Measurements from ENCODE around the gene CRYBA2. TPM values are rescaled to one million over a fixed set of nuclear protein-coding genes. Genes with fewer than 3 reads are reported as not detected.

The CRYBA2 gene
- total RNA-seq, 1 experiment from 2014 or later, result 0.59 TPM

DNA sequence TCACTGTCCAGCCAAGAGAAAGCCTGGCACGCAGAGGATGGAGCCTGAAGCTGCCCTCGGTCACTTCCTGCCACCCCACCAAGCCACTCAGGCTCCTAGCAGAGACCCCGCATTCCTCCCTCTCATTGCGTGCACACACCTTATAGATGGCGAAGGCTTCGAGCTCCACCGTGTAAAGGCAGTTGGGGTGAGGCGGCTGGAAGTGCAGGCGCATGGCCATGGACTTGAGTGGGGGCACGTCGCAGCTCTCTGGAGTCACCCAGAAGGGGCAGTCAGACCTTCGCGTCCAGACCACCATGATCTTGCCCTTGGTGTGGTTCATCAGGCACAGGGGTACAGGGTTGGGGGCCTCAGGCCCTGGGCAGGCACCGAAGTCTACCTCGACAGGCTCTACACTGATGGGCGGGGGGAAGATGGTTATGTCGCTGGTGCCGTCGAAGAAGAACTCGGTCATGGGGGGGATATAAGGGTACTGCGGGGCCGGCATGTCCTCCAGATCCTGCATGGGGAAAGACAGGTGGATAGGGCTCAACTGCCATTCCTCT lies 34.4 kb upstream of the CRYBA2 start:
- Histone ChIP-seq H3K27me3 (replicated peaks; ENCODE audit: control insufficient read depth, insufficient read depth, low read length) (no peaks in the 10 kb centered on the region), H3K36me3 (ENCODE audit: control insufficient read depth, insufficient read depth, low read length) (no peaks in the 10 kb centered on the region), H3K9me3 (no peaks in the 10 kb centered on the region), H3K4me1 (peaks cover 3% of the 10 kb centered on the region; the same call in 1 of the 2 replicates), H3K4me3 (ENCODE audit: low read depth, low read length) (no peak overlapping the region)
- H3K4me1 Mint-ChIP-seq (ENCODE audit: low read depth, unreplicated experiment), result peaks cover 11% of the 10 kb centered on the region
- TF ChIP-seq CTCF (IDR thresholded peaks at IDR 0.05; ENCODE audit: insufficient read depth in 1 of 2, low read depth in 1 of 2, low read length in 1 of 2, severe bottlenecking in 1 of 2, unreplicated experiment in 1 of 2), result no peak
- no TSS peak for BruUV-seq (replicated peaks)
- CTCF ChIA-PET, result interaction anchor here (0.7 to 2.6 kb wide), 5 partner anchors 10 to 127 kb away, joined by 3 to 9 read pairs (median 4); no protein-coding TSS in a partner anchor
- DNase-seq, result no peak
- intact Hi-C loops (cut with micrococcal nuclease; ENCODE audit: unreplicated experiment), result loop anchor here (5.0 kb wide), 1 partner anchor 45 kb away; no protein-coding TSS in a partner anchor
- H3K9me3 Mint-ChIP-seq (ENCODE audit: unreplicated experiment), result no peaks in the 10 kb centered on the region
- no peak overlapping the region for H3K27ac Mint-ChIP-seq (ENCODE audit: unreplicated experiment)
- POLR2A ChIA-PET, result interaction anchor here (1.0 kb wide), 1 partner anchor 17 kb away, joined by 3 read pairs; no protein-coding TSS in a partner anchor
- no peak overlapping the region for H3K4me3 Mint-ChIP-seq (ENCODE audit: unreplicated experiment)
- no peaks in the 10 kb centered on the region for H3K36me3 Mint-ChIP-seq (ENCODE audit: insufficient read depth, unreplicated experiment)
- peaks cover 3% of the 10 kb centered on the region for H3K27me3 Mint-ChIP-seq (ENCODE audit: insufficient read depth, unreplicated experiment)

- ChIA-PET CTCF (interaction anchor here (0.6 to 2.6 kb wide), 6 partner anchors 11 to 180 kb away, joined by 3 to 9 read pairs (median 4); partner anchors contain the start of gene ZFAND2B), POLR2A (interaction anchor here (1.0 kb wide), 1 partner anchor 17 kb away, joined by 3 read pairs; no protein-coding TSS in a partner anchor)
- no peaks in the 10 kb centered on the region for H3K36me3 ChIP-seq (ENCODE audit: control insufficient read depth, insufficient read depth, low read length)
- no peaks in the 10 kb centered on the region for H3K27me3 ChIP-seq (replicated peaks; ENCODE audit: control insufficient read depth, insufficient read depth, low read length)
- no peaks in the 10 kb centered on the region for H3K9me3 Mint-ChIP-seq (ENCODE audit: unreplicated experiment)
- peaks cover 11% of the 10 kb centered on the region for H3K4me1 Mint-ChIP-seq (ENCODE audit: low read depth, unreplicated experiment)
- TF ChIP-seq CTCF (IDR thresholded peaks at IDR 0.05; ENCODE audit: insufficient read depth in 1 of 2, low read depth in 1 of 2, low read length in 1 of 2, severe bottlenecking in 1 of 2, unreplicated experiment in 1 of 2), result no peak
- no peaks in the 10 kb centered on the region for H3K36me3 Mint-ChIP-seq (ENCODE audit: insufficient read depth, unreplicated experiment)
- peak in 1 of 2 experiments; percentile 21 for DNase-seq
- intact Hi-C loops (cut with micrococcal nuclease; ENCODE audit: unreplicated experiment), result loop anchor here (5.0 kb wide), 1 partner anchor 45 kb away; no protein-coding TSS in a partner anchor
- no peak overlapping the region for H3K4me3 Mint-ChIP-seq (ENCODE audit: unreplicated experiment)
- peaks cover 3% of the 10 kb centered on the region; the same call in 1 of the 2 replicates for H3K4me1 ChIP-seq
- H3K27ac Mint-ChIP-seq (ENCODE audit: unreplicated experiment), result no peak overlapping the region
- no peaks in the 10 kb centered on the region for H3K27me3 Mint-ChIP-seq (ENCODE audit: insufficient read depth, unreplicated experiment)
- H3K4me3 ChIP-seq (ENCODE audit: low read depth, low read length), result no peak overlapping the region
- H3K9me3 ChIP-seq, result no peaks in the 10 kb centered on the region
- BruUV-seq (replicated peaks), result no TSS peak
Measured at GRCh38 chr2:219026946-219027345, 33.7 kb upstream of the CRYBA2 start.

GRCh38 chr2:219025637-219026585 lies 32.7 kb upstream of the CRYBA2 start:
- no peaks in the 10 kb centered on the region for H3K36me3 ChIP-seq (ENCODE audit: control insufficient read depth, insufficient read depth, low read length)
- intact Hi-C loops (cut with micrococcal nuclease; ENCODE audit: unreplicated experiment), result loop anchor here (5.0 kb wide), 1 partner anchor 44 kb away; no protein-coding TSS in a partner anchor
- H3K27me3 ChIP-seq (replicated peaks; ENCODE audit: control insufficient read depth, insufficient read depth, low read length), result no peaks in the 10 kb centered on the region
- no peak overlapping the region for H3K4me3 ChIP-seq (ENCODE audit: low read depth, low read length)
- no peaks in the 10 kb centered on the region for H3K9me3 ChIP-seq
- DNase-seq, result peak in 1 of 2 experiments; percentile 29
- H3K27ac Mint-ChIP-seq (ENCODE audit: unreplicated experiment), result no peak overlapping the region
- H3K4me1 ChIP-seq, result peaks cover 3% of the 10 kb centered on the region; the same call in 1 of the 2 replicates
- CTCF ChIA-PET, result interaction anchor here (0.6 to 2.6 kb wide), 8 partner anchors 9 to 270 kb away, joined by 3 to 10 read pairs (median 5); no protein-coding TSS in a partner anchor
- H3K36me3 Mint-ChIP-seq (ENCODE audit: insufficient read depth, unreplicated experiment), result no peaks in the 10 kb centered on the region
- H3K4me3 Mint-ChIP-seq (ENCODE audit: unreplicated experiment), result no peak overlapping the region
- no TSS peak for BruUV-seq (replicated peaks)
- TF ChIP-seq CTCF (IDR thresholded peaks at IDR 0.05; ENCODE audit: insufficient read depth in 1 of 2, low read depth in 1 of 2, low read length in 1 of 2, severe bottlenecking in 1 of 2, unreplicated experiment in 1 of 2), result no peak
- peaks cover 11% of the 10 kb centered on the region for H3K4me1 Mint-ChIP-seq (ENCODE audit: low read depth, unreplicated experiment)
- H3K27me3 Mint-ChIP-seq (ENCODE audit: insufficient read depth, unreplicated experiment), result no peaks in the 10 kb centered on the region
- H3K9me3 Mint-ChIP-seq (ENCODE audit: unreplicated experiment), result no peaks in the 10 kb centered on the region
- POLR2A ChIA-PET, result no interaction called here
